Skeletal muscle tissue (tissue), 4 donors: Measurements from ENCODE around the gene UPK2. TPM values are rescaled to one million over a fixed set of nuclear protein-coding genes. Genes with fewer than 3 reads are reported as not detected.
"Not testable (repeated sequence)": the region's sequence is repeated elsewhere in the genome, so short reads cannot be mapped to it uniquely, and the experiment has no call there.

Source experiments
- H3K27ac ChIP-seq: one replicate; pipeline ENCODE4 v1.7.0; 2013; ENCODE audit warnings: mild to moderate bottlenecking, low read depth, low read length, inconsistent platforms
- H3K27me3 ChIP-seq, 3 donors: one replicate each; pipeline ENCODE4 v1.7.0; 2013; ENCODE audit warnings: low read length in 3 of 3; ENCODE audit not compliant: control insufficient read depth in 3 of 3, insufficient read depth in 3 of 3
- H3K36me3 ChIP-seq, 3 donors: one replicate each; pipeline ENCODE4 v1.7.0; 2013; ENCODE audit warnings: low read length in 3 of 3; ENCODE audit not compliant: control insufficient read depth in 3 of 3, insufficient read depth in 3 of 3
- H3K4me1 ChIP-seq, 3 donors: one replicate each; pipeline ENCODE4 v1.7.0; 2013; ENCODE audit warnings: low read length in 3 of 3, mild to moderate bottlenecking in 3 of 3; ENCODE audit not compliant: control insufficient read depth in 3 of 3, insufficient read depth in 3 of 3
- H3K4me3 ChIP-seq, 3 donors: one replicate each; pipeline ENCODE4 v1.7.0; 2013; ENCODE audit warnings: low read length in 3 of 3
- H3K9ac ChIP-seq, 3 donors: one replicate each; pipeline ENCODE4 v1.7.0; 2013; ENCODE audit warnings: low read length in 3 of 3, mild to moderate bottlenecking in 3 of 3, moderate library complexity in 2 of 3, low read depth in 1 of 3
- H3K9me3 ChIP-seq, 3 donors: one replicate each; pipeline ENCODE4 v1.7.0; 2013; ENCODE audit warnings: low read length in 3 of 3; ENCODE audit not compliant: control insufficient read depth in 3 of 3
- total RNA-seq: library from RNA; depleted of rRNA; stranded (reverse); fragments of >200 nt; gene quantifications from one replicate; pipeline ENCODE4 v1.2.3, GENCODE V29; 2014
- donor health status: Osteomylitis.

UPK2 gene
- total RNA-seq, 1 donor from 2014 or later: not detected

DNA sequence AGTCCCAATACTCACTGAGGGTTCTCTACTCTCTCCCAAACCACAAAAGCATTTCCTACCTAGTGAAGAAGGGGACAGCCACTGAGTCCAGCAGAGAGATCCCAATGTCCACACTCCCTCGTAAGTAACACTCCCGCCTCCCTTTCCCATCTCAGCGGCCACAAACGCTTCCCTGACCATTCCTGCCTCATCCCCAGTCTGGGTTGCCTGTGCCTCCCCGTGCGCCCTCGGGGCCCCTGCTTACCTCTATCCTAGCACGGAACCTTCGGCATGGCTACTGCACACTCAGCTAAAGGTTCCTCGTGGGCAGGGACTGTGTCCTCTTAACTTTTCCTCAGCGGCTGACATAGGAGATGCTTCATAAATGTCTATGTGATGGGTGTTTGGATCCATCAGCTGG lies 1.5 kb downstream of the UPK2 start:
- H3K36me3 ChIP-seq: no peaks in the 10 kb centered on the region
- H3K9me3 ChIP-seq: no peaks in the 10 kb centered on the region
- peaks cover 0 to 6% (median 0%) of the 10 kb centered on the region in 3 donors for H3K4me1 ChIP-seq
- no peak overlapping the region for H3K27ac ChIP-seq
- H3K9ac ChIP-seq: no peak overlapping the region
- no peak overlapping the region for H3K4me3 ChIP-seq
- H3K27me3 ChIP-seq: peaks cover 0 to 7% (median 4%) of the 10 kb centered on the region in 3 donors

DNA sequence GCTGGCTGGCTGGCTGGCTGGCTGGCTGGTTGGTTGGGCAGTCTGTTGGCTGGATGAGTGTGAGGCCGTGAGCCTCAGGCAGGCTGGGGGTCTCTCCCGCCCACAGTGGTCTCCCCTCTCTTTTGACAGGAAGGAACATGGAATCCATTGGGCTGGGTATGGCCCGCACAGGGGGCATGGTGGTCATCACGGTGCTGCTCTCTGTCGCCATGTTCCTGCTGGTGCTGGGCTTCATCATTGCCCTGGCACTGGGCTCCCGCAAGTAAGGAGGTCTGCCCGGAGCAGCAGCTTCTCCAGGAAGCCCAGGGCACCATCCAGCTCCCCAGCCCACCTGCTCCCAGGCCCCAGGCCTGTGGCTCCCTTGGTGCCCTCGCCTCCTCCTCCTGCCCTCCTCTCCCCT lies 1.9 kb downstream of the UPK2 start:
- H3K27ac ChIP-seq: no peak overlapping the region
- peaks cover 0 to 6% (median 0%) of the 10 kb centered on the region in 3 donors for H3K4me1 ChIP-seq
- no peak overlapping the region for H3K9ac ChIP-seq
- no peaks in the 10 kb centered on the region for H3K9me3 ChIP-seq
- no peak overlapping the region for H3K4me3 ChIP-seq
- peaks cover 0 to 7% (median 4%) of the 10 kb centered on the region in 3 donors for H3K27me3 ChIP-seq
- no peaks in the 10 kb centered on the region for H3K36me3 ChIP-seq

DNA sequence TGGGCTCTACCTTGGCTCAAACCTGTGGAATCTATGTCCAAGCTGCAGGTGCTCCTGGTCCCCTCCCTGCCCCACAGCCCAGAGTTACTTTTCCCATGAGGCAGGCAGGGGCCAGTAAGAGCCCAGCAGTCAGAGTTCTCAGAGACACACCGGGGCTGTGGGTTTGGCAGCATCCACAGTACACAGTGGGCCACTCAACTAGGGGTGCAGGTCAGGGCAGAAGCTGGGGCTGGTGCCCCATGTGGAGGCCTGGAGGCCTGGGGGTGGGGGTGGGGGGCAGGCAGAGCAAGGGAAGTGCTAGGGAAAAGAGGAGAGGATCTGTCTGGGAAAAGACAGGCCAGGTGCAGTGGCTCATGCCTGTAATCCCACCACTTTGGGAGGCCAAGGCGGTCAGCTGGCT lies 2.5 kb downstream of the UPK2 start:
- no peak overlapping the region for H3K4me3 ChIP-seq
- no peak overlapping the region for H3K9ac ChIP-seq
- H3K27ac ChIP-seq: no peak overlapping the region
- H3K27me3 ChIP-seq: peaks cover 0 to 7% (median 4%) of the 10 kb centered on the region in 3 donors
- H3K9me3 ChIP-seq: no peaks in the 10 kb centered on the region
- peaks cover 0 to 6% (median 0%) of the 10 kb centered on the region in 3 donors for H3K4me1 ChIP-seq
- no peaks in the 10 kb centered on the region for H3K36me3 ChIP-seq

DNA sequence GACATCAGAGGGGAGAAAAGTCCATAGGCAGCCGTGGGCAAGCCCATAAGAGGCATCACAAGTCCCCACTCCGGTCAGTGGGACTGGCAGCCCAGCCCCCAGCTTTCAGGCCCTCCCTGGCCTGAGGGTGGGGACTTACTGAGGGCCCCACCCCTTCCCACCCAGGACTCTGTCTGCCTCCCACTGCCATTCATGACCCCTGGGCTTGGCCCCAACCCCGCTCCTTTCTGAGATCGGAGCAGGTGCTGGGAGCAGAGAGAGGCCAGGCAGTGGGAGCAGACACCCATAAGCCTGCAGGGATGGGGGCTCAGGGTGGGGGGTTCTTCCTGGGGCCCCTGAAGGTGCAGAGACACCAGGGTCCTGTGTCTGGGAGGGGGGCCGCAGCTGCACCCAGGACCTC lies 5.1 kb downstream of the UPK2 start:
- Histone ChIP-seq H3K36me3 (no peaks in the 10 kb centered on the region), H3K27me3 (peaks cover 0 to 4% (median 0%) of the 10 kb centered on the region in 3 donors), H3K9ac (no peak overlapping the region), H3K27ac (no peak overlapping the region), H3K4me1 (peaks cover 0 to 6% (median 0%) of the 10 kb centered on the region in 3 donors), H3K9me3 (no peaks in the 10 kb centered on the region), H3K4me3 (no peak overlapping the region)

DNA sequence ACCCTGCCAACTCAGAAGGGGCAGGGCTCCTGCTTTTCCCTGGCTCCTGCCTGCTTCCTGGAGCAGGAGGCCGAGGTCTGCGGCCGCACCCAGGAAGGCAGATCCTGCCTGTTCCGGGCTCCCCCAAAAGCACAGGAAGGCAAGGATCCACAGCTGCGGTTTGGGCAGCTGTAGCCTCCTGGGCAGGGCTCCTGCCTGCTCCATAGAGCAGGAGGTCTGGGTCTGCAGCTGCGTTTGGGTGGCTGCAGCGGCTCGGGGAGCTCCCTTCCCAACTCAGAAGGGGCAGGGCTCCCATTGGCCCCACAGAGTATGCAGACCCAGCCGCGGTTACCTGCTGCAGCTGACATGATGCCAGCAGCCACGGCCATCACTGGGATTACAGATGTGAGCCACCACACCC lies 5.5 kb downstream of the UPK2 start:
- no peak overlapping the region for H3K27ac ChIP-seq
- H3K4me1 ChIP-seq: peaks cover 0 to 4% (median 0%) of the 10 kb centered on the region in 3 donors
- H3K36me3 ChIP-seq: no peaks in the 10 kb centered on the region
- H3K9ac ChIP-seq: no peak overlapping the region
- H3K9me3 ChIP-seq: no peaks in the 10 kb centered on the region
- peaks cover 0 to 4% (median 0%) of the 10 kb centered on the region in 3 donors for H3K27me3 ChIP-seq
- H3K4me3 ChIP-seq: no peak overlapping the region

DNA sequence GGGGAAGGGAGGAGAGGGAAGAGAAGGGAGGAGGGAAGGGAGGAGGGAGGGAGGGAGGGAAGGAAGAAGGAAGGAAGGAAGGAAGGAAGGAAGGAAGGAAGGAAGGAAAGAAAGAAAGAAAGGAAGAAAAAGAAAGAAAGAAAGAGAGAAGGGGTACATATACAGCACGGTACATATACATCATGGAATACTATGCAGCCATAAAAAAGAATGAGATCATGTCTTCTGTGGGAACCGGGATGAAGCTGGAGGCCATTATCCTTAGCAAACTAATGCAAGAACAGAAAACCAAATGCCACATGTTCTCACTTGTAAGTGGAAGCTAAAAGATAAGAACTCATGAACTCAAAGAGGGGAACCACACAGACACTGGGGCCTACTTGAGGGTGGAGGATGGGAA lies 13.4 kb downstream of the UPK2 start:
- H3K4me3 ChIP-seq, H3K27me3 ChIP-seq, H3K27ac ChIP-seq, H3K9ac ChIP-seq, H3K36me3 ChIP-seq, H3K9me3 ChIP-seq, H3K4me1 ChIP-seq: not testable (repeated sequence)

DNA sequence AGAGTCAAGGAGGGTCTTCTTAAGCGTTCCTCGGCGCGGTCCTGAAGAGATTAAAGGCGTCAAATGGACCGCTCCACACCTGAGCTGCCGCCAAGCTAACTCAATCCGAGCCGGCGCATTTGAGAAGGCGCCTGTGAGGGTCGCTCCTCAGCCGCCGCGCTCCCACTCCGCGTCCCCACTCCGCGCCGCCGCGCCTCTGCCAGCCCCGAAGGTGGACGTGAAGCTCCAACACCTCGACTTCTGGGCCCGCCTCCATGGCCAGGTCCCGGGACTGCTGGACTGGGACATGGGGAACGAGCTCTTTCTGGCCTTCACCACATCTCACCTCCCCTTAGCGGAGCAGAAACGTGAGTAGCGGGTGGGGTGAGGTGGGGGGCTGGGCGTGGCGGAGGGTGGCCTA lies 15.5 kb downstream of the UPK2 start, which contains the start of gene FOXR1:
Gene FOXR1, plus strand, starts transcription at position 116 of the 400 bp plus-strand sequence. Its CDS starts 171 bp downstream, at position 287.
- no peaks in the 10 kb centered on the region for H3K4me1 ChIP-seq
- H3K9me3 ChIP-seq: no peaks in the 10 kb centered on the region
- H3K4me3 ChIP-seq: no peak within 1 kb of the TSS
- no peak within 1 kb of the TSS for H3K9ac ChIP-seq
- peaks cover 2 to 5% (median 3%) of the 10 kb centered on the region in 3 donors for H3K27me3 ChIP-seq
- no peaks in the 10 kb centered on the region for H3K36me3 ChIP-seq
- H3K27ac ChIP-seq: no peak within 1 kb of the TSS

DNA sequence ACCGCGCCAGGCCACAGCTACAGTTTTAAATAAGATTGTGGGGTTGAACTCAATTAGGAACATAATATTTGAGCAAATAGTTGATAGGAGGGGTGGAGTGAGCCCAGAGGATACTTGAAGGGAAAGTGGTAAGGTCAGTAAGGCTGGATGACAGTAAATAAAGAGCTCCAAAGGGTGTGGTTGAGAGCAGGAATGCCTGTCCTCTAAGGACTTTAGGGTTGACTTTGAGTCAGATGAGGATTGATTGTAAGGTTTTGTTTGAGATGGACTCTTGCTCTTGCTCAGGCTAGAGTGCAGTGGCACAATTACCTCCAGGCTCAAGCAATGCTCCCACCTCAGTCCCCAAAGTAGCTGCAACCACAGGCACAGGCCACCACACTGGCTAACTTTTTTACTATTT lies 17.9 kb downstream of the UPK2 start:
- H3K27me3 ChIP-seq: peaks cover 2 to 5% (median 3%) of the 10 kb centered on the region in 3 donors
- H3K9me3 ChIP-seq: no peaks in the 10 kb centered on the region
- no peak overlapping the region for H3K4me3 ChIP-seq
- no peaks in the 10 kb centered on the region for H3K4me1 ChIP-seq
- no peaks in the 10 kb centered on the region for H3K36me3 ChIP-seq
- no peak overlapping the region for H3K9ac ChIP-seq
- no peak overlapping the region for H3K27ac ChIP-seq

DNA sequence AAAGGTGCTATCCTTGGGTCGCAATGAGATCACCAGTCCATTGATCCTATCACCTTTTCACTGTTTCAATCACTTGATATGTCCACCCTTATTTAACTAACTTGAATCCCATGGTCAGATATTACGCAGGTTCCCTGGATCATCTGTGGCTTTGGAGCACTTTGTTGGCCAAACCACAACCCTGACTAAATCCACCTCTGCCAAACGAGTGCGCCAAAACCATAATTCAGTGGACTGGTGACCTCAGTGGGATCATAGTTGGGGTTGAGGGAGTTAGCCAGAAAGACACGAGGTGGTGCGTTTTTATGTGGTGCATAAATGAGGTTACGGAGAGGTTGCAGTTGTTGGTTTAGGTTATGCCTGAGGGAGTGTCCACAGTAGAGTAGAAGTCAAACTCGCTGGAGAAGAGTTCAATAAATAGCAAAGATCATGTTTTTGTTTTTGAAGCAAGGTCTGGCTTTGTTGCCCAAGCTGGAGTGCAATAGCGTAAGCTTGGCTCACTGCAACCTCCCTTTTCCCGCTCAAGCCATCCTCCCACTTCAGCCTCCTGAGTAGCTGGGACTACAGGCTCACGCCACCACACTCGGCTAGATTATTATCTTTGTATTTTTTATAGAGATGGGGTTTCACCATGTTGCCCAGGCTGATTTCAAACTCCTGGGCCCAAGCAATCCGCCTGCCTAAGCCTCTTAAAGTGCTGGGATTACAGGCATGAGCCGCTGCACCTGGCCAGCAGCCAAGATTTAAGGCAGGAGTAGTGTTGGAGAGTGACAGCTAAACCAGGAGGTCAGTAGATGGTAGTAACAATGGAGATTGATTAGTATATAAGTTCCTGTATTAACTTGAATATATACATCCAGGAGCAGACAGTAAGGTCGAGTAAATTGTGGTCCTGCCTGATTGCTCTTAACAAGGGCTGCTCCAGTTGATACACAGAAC lies 19.9 kb downstream of the UPK2 start:
- Histone ChIP-seq H3K4me1 (peaks cover 3 to 7% (median 5%) of the 10 kb centered on the region in 3 donors), H3K4me3 (no peak overlapping the region), H3K27me3 (peaks cover 0 to 5% (median 2%) of the 10 kb centered on the region in 3 donors), H3K36me3 (no peaks in the 10 kb centered on the region), H3K27ac (no peak overlapping the region), H3K9me3 (no peaks in the 10 kb centered on the region), H3K9ac (no peak overlapping the region)

DNA sequence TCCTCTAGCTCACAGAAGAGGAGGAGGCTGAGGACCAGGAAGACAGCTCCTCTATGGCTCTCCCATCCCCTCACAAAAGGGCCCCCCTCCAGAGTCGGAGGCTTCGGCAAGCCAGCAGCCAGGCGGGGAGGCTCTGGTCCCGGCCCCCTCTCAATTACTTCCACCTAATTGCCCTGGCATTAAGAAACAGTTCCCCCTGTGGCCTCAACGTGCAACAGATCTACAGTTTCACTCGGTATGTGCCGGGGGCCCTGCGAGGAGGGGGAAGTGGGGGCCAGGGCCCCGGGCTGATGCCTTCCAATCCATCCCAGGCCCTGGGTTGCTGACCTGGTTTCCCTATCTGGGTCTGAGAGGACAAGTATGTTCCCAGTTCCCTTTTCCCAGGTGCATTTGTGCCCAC lies 23.3 kb downstream of the UPK2 start:
- Histone ChIP-seq H3K9me3 (no peaks in the 10 kb centered on the region), H3K4me3 (no peak overlapping the region), H3K9ac (no peak overlapping the region), H3K27ac (no peak overlapping the region), H3K4me1 (peaks cover 3 to 8% (median 8%) of the 10 kb centered on the region in 3 donors), H3K36me3 (no peaks in the 10 kb centered on the region), H3K27me3 (no peaks in the 10 kb centered on the region)
